H1 (cell line): ENCODE data around the gene TOP3B. TPM values are rescaled to one million over a fixed set of nuclear protein-coding genes. Genes with fewer than 3 reads are reported as not detected.

ENCODE experiments used
- CTCF ChIA-PET: fragments of 300-600 bp; sonication (Branson Sonifier 250); formaldehyde crosslinking; loops from one replicate; lab custom pipeline; 2021; ENCODE audit not compliant: partially characterized antibody; lab: Charles Lee
- POLR2A ChIA-PET: fragments of 300-600 bp; sonication (Branson Sonifier 250); formaldehyde crosslinking; loops from one replicate; lab custom pipeline; 2021; ENCODE audit warnings: inconsistent platforms; ENCODE audit not compliant: partially characterized antibody; lab: Charles Lee
- DNase-seq, 2 experiments: peaks; one replicate each; pipeline versions ENCODE4 v3.0.0 to v3.0.0-alpha.2; 2010 to 2022; ENCODE audit warnings: low spot score in 2 of 2, low read depth in 1 of 2, mixed read lengths in 1 of 2
- FAIRE-seq: peaks from 2 replicates; lab custom pipeline; 2011; peaks lifted over from hg19 to GRCh38; lab: Jason Lieb, UNC
- H2AFZ ChIP-seq: 2 replicates; pipeline ENCODE4 v1.8.1; 2012; ENCODE audit warnings: low read length, inconsistent platforms
- H2AK5ac ChIP-seq: 2 replicates; pipeline ENCODE4 v1.6.1; 2013; ENCODE audit warnings: low read depth, low read length
- H2BK120ac ChIP-seq: replicated peaks from 2 replicates; pipeline ENCODE3; 2013; ENCODE audit warnings: low read depth, low read length, inconsistent platforms
- H2BK12ac ChIP-seq: 2 replicates; pipeline ENCODE4 v1.6.1; 2013; ENCODE audit warnings: low read depth, low read length
- H2BK15ac ChIP-seq: 2 replicates; pipeline ENCODE4 v1.6.1; 2013; ENCODE audit warnings: low read length
- H2BK20ac ChIP-seq: 2 replicates; pipeline ENCODE4 v1.6.1; 2013; ENCODE audit warnings: low read length
- H2BK5ac ChIP-seq: 2 replicates; pipeline ENCODE4 v1.6.1; 2013; ENCODE audit warnings: low read depth, low read length
- H3K14ac ChIP-seq: 2 replicates; pipeline ENCODE4 v1.6.1; 2013; ENCODE audit warnings: inconsistent platforms; ENCODE audit not compliant: insufficient read length
- H3K18ac ChIP-seq: 2 replicates; pipeline ENCODE4 v1.6.1; 2013; ENCODE audit warnings: low read length; ENCODE audit errors: extremely low read depth
- H3K23ac ChIP-seq: 2 replicates; pipeline ENCODE4 v1.6.1; 2013; ENCODE audit warnings: inconsistent platforms; ENCODE audit not compliant: insufficient read length
- H3K23me2 ChIP-seq: 2 replicates; pipeline ENCODE4 v1.6.1; 2013; ENCODE audit warnings: low read depth, low read length
- H3K27ac ChIP-seq: 2 replicates; pipeline ENCODE4 v1.6.1; 2011; ENCODE audit warnings: low read depth, low read length, inconsistent platforms
- H3K27me3 ChIP-seq, 4 experiments: replicated peaks in 1 of 4; 1 replicate in 1 of 4; 2 replicates in 3 of 4; pipeline versions ENCODE4 v1.6.1 to v1.8.1; 2011 to 2013; ENCODE audit warnings: low read length in 3 of 4, mild to moderate bottlenecking in 3 of 4, inconsistent platforms in 2 of 4, mixed read lengths in 2 of 4, moderate library complexity in 1 of 4; ENCODE audit not compliant: control insufficient read depth in 3 of 4, insufficient read depth in 3 of 4; ENCODE audit errors: extremely low read depth in 1 of 4
- H3K36me3 ChIP-seq, 4 experiments: 2 replicates each; pipeline versions ENCODE4 v1.6.1 to v1.8.1; 2011 to 2013; ENCODE audit warnings: mild to moderate bottlenecking in 4 of 4, low read length in 3 of 4, moderate library complexity in 2 of 4, control low read depth in 1 of 4, inconsistent platforms in 1 of 4; ENCODE audit not compliant: insufficient read depth in 4 of 4, control insufficient read depth in 2 of 4
- H3K4ac ChIP-seq: replicated peaks from 2 replicates; pipeline ENCODE3; 2013; ENCODE audit warnings: low read length, low read depth, mixed read lengths, inconsistent platforms; ENCODE audit not compliant: insufficient read length
- H3K4me1 ChIP-seq, 4 experiments: replicated peaks in 1 of 4; 1 replicate in 1 of 4; 2 replicates in 3 of 4; pipeline versions ENCODE4 v1.6.1 to v1.8.1; 2011 to 2013; ENCODE audit warnings: low read length in 3 of 4, inconsistent platforms in 2 of 4, mixed read lengths in 1 of 4; ENCODE audit not compliant: insufficient read depth in 4 of 4, control insufficient read depth in 3 of 4
- H3K4me2 ChIP-seq, 2 experiments: 2 replicates each; pipeline versions ENCODE4 v1.6.1 to v1.8.1; 2011 to 2013; ENCODE audit warnings: low read depth in 2 of 2, low read length in 2 of 2, control low read depth in 1 of 2, inconsistent platforms in 1 of 2, mild to moderate bottlenecking in 1 of 2; ENCODE audit not compliant: insufficient read depth in 1 of 2
- H3K4me3 ChIP-seq, 4 experiments: fragments of 200-600, 300-600 bp in 1 of 4; sonication (generic), shearing (Covaris generic), sonication (Bioruptor Twin) in 1 of 4; 2 replicates each; pipeline versions ENCODE4 v1.5.1 to v1.8.1; 2011 to 2016; ENCODE audit warnings: low read length in 4 of 4, low read depth in 3 of 4, control low read depth in 2 of 4, inconsistent platforms in 2 of 4, mild to moderate bottlenecking in 2 of 4, mixed read lengths in 1 of 4, moderate library complexity in 1 of 4; ENCODE audit not compliant: insufficient read depth in 2 of 4; ENCODE audit errors: extremely low read depth in 1 of 4
- H3K56ac ChIP-seq: replicated peaks from 2 replicates; pipeline ENCODE3; 2013; ENCODE audit warnings: low read depth, mild to moderate bottlenecking, mixed read lengths, low read length, inconsistent platforms; ENCODE audit not compliant: insufficient read length
- H3K79me1 ChIP-seq: 2 replicates; pipeline ENCODE4 v1.6.1; 2013; ENCODE audit warnings: low read depth, low read length, control low read depth
- H3K79me2 ChIP-seq, 2 experiments: 2 replicates each; pipeline versions ENCODE4 v1.6.1 to v1.8.1; 2012 to 2013; ENCODE audit warnings: low read length in 2 of 2, mild to moderate bottlenecking in 2 of 2, inconsistent platforms in 1 of 2; ENCODE audit not compliant: insufficient read depth in 2 of 2, control insufficient read depth in 1 of 2
- H3K9ac ChIP-seq, 4 experiments: replicated peaks in 1 of 4; 1 replicate in 1 of 4; 2 replicates in 3 of 4; pipeline versions ENCODE4 v1.6.1 to v1.8.1; 2011 to 2013; ENCODE audit warnings: low read depth in 3 of 4, low read length in 3 of 4, control low read depth in 2 of 4, mild to moderate bottlenecking in 2 of 4, moderate library complexity in 2 of 4, inconsistent platforms in 1 of 4; ENCODE audit errors: extremely low read depth in 1 of 4
- H3K9me3 ChIP-seq, 2 experiments: 2 replicates each; pipeline versions ENCODE4 v1.6.1 to v1.8.1; 2012 to 2013; ENCODE audit warnings: mild to moderate bottlenecking in 2 of 2, moderate library complexity in 2 of 2, control low read depth in 1 of 2, inconsistent platforms in 1 of 2, low read depth in 1 of 2, low read length in 1 of 2, mixed read lengths in 1 of 2; ENCODE audit not compliant: insufficient read depth in 2 of 2
- H4K20me1 ChIP-seq, 2 experiments: replicated peaks in 1 of 2; 2 replicates each; pipeline versions ENCODE3 to v1.8.1; 2011 to 2013; ENCODE audit warnings: inconsistent platforms in 2 of 2, low read length in 2 of 2, mild to moderate bottlenecking in 1 of 2; ENCODE audit not compliant: insufficient read depth in 2 of 2, control insufficient read depth in 1 of 2
- H4K5ac ChIP-seq: 2 replicates; pipeline ENCODE4 v1.6.1; 2013; ENCODE audit warnings: low read length, low read depth, mixed read lengths, inconsistent platforms; ENCODE audit not compliant: insufficient read length
- H4K8ac ChIP-seq: 2 replicates; pipeline ENCODE4 v1.8.0; 2013; ENCODE audit warnings: mild to moderate bottlenecking, moderate library complexity, low read length, inconsistent platforms; ENCODE audit not compliant: insufficient read depth; ENCODE audit errors: extremely low read depth
- H4K91ac ChIP-seq: replicated peaks from 2 replicates; pipeline ENCODE3; 2013; ENCODE audit warnings: low read length, mixed read lengths, inconsistent platforms; ENCODE audit not compliant: insufficient read length
- CBX5 ChIP-seq: fragments of 300-800, 300-1000 bp; sonication (generic); IDR thresholded peaks from 2 replicates; pipeline ENCODE4 v1.7.1; 2016; ENCODE audit warnings: antibody characterized with exemption, low read length, low read depth
- EZH2 ChIP-seq: fragments of 200-600 bp; sonication (generic); IDR thresholded peaks from 2 replicates; pipeline ENCODE4 v1.7.1; 2012; ENCODE audit warnings: low read depth, mild to moderate bottlenecking, moderate library complexity, low read length, inconsistent platforms; ENCODE audit not compliant: severe bottlenecking
- GABPA ChIP-seq: IDR thresholded peaks from 2 replicates; pipeline ENCODE4 v1.6.1; 2011; ENCODE audit warnings: mild to moderate bottlenecking, low read length, moderate library complexity, borderline replicate concordance; ENCODE audit not compliant: insufficient read depth
- KDM4A ChIP-seq: IDR thresholded peaks from one replicate; pipeline ENCODE4 v1.7.1; 2012; ENCODE audit warnings: low read depth, mild to moderate bottlenecking, moderate library complexity, low read length, inconsistent platforms; ENCODE audit not compliant: severe bottlenecking
- KDM5A ChIP-seq: fragments of 200-600 bp; IDR thresholded peaks from 2 replicates; pipeline ENCODE4 v1.7.1; 2012; ENCODE audit warnings: mild to moderate bottlenecking, low read length, inconsistent platforms, mixed read lengths
- WGBS, 2 experiments: shearing (Covaris generic) in 1 of 2; methylation state at CpG; one replicate each; pipeline versions ENCODE4 v1.1.6 to v1.1.7; 2013 to 2015; ENCODE audit warnings: low lambda C conversion rate in 2 of 2, mixed read lengths in 2 of 2, inconsistent platforms in 1 of 2, low coverage in 1 of 2, missing lambda C conversion rate in 1 of 2; ENCODE audit not compliant: insufficient replicate concordance in 2 of 2, insufficient coverage in 1 of 2, insufficient read length in 1 of 2; ENCODE audit errors: extremely low coverage in 1 of 2, missing lambda C conversion rate in 1 of 2; 5-methylcytosine and 5-hydroxymethylcytosine counted together
- polyA plus RNA-seq, 7 experiments: library from polyadenylated mRNA; depleted of rRNA in 3 of 7; stranded (reverse) in 5 of 7; unstranded in 2 of 7; fragments of >200 nt in 5 of 7; fragments of 200-250 nt in 2 of 7; gene quantifications; 1 replicate in 5 of 7; 2 replicates in 1 of 7; 4 replicates in 1 of 7; pipeline versions ENCODE4 v1.2.1 to v1.2.3, GENCODE V29; 2011 to 2013; ENCODE audit warnings: missing spikeins in 2 of 7, mixed read lengths in 2 of 7
- total RNA-seq: library from RNA; stranded (reverse); fragmentation: NEBNext Ultra II Directional; extraction: Animal tissue kit (Norgen Biotek cat#: 25700); gene quantifications from 2 replicates; pipeline ENCODE4 v1.2.1, GENCODE V29; 2021

TOP3B gene
- total and polyA plus RNA-seq, 2 of the 8 experiments (the other 6 are each of a cell fraction or from before 2014, with no cell fraction given): 30.4 to 52.8 TPM

DNA sequence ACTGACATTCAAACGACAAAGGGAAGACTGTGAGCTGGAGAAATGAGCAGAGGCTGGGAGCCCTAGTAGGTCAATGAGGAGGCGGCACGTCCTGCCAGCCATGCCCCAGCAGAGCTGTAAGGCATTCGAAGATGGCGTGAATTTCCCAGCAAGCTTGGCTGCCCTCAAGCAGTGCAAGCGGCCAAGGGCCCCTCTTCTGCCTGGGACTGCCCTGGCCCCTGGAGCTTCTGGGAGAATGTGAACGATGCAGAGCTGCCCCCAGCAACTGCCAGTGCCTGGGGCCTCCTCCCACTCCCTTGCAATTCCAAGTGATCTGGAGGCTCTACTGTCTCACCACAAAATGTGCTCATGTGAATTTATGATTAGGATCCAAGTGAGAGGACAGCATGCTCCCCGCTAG, 34.2 kb downstream of the TOP3B start:
- H3K27ac ChIP-seq: no peak overlapping the region
- TF ChIP-seq KDM5A (no peak), CBX5 (no peak), EZH2 (no peak), KDM4A (no peak), GABPA (no peak)
- FAIRE-seq: no peak
- no peak overlapping the region for H3K23ac ChIP-seq
- H4K5ac ChIP-seq: no peak overlapping the region
- H4K91ac ChIP-seq: no peak overlapping the region
- no peaks in the 10 kb centered on the region; the same call in 1 of the 2 replicates for H3K23me2 ChIP-seq
- no peak overlapping the region for H3K18ac ChIP-seq
- H2AFZ ChIP-seq: no peak overlapping the region
- no peak overlapping the region for H4K8ac ChIP-seq
- no peak overlapping the region for H2BK20ac ChIP-seq
- no peak for DNase-seq
- no peak overlapping the region for H3K4ac ChIP-seq
- H3K79me2 ChIP-seq: no peaks in the 10 kb centered on the region
- H3K56ac ChIP-seq: no peak overlapping the region
- H4K20me1 ChIP-seq: peaks cover 2 to 11% of the 10 kb centered on the region in 2 experiments
- no peaks in the 10 kb centered on the region for H3K9me3 ChIP-seq
- ChIA-PET POLR2A (interaction anchor here (1.4 kb wide), 2 partner anchors 18 to 33 kb away, joined by 3 read pairs; no protein-coding TSS in a partner anchor), CTCF (interaction anchor here (0.8 to 8.0 kb wide), 5 partner anchors 10 to 907 kb away, joined by 4 to 60 read pairs (median 5); no protein-coding TSS in a partner anchor)
- H3K4me3 ChIP-seq: no peak overlapping the region
- no peaks in the 10 kb centered on the region; the same call in 1 of the 2 replicates for H3K79me1 ChIP-seq
- H2AK5ac ChIP-seq: no peak overlapping the region
- H2BK120ac ChIP-seq: no peak overlapping the region
- WGBS, 2 experiments: 93% methylated on average over 5 of the region's 8 CpGs; no CpG with 5 or more reads in 1 of the 2 experiments
- no peak overlapping the region for H3K9ac ChIP-seq
- H3K27me3 ChIP-seq: peaks cover 0 to 17% (median 5%) of the 10 kb centered on the region in 4 experiments; a peak in 4 of 7 replicates
- H3K36me3 ChIP-seq: no peaks in the 10 kb centered on the region
- no peak overlapping the region for H2BK15ac ChIP-seq
- H3K4me2 ChIP-seq: no peak overlapping the region
- no peak overlapping the region for H3K14ac ChIP-seq
- H3K4me1 ChIP-seq: peaks cover 0 to 13% (median 8%) of the 10 kb centered on the region in 4 experiments; a peak in 5 of 7 replicates
- 0 out of 2 replicates have a peak overlapping the region, but pooled peaks have one; percentile 17 for H2BK12ac ChIP-seq
- H2BK5ac ChIP-seq: no peak overlapping the region
